ENCODE data around the gene ICE1.
"Not testable (repeated sequence)": the region's sequence is repeated elsewhere in the genome, so short reads cannot be mapped to it uniquely, and the experiment has no call there.

Gene ICE1

GRCh38 chr5:5421961-5422818 lies at the start of gene ICE1:
Gene ICE1 (plus strand): TSS chr5:5422677. CDS start chr5:5422916, 239 bp downstream.
- peak; percentile 76 for DNase-seq (ENCODE audit: low spot score)

GRCh38 chr5:5372930-5373329 lies 49.5 kb upstream of the ICE1 start:
- DNase-seq (ENCODE audit: low spot score) = no peak

- no peak for DNase-seq (ENCODE audit: low spot score)
Observed at GRCh38 chr5:5373351-5373989, 49.0 kb upstream of the ICE1 start.

- DNase-seq (ENCODE audit: low spot score) = no peak
Observed at GRCh38 chr5:5374009-5374715, 48.3 kb upstream of the ICE1 start.

- no peak for DNase-seq (ENCODE audit: low spot score)
Observed at GRCh38 chr5:5377780-5378179, 44.7 kb upstream of the ICE1 start.

- DNase-seq (ENCODE audit: low spot score) = no peak
Observed at GRCh38 chr5:5378531-5378930, 43.9 kb upstream of the ICE1 start.

DNA sequence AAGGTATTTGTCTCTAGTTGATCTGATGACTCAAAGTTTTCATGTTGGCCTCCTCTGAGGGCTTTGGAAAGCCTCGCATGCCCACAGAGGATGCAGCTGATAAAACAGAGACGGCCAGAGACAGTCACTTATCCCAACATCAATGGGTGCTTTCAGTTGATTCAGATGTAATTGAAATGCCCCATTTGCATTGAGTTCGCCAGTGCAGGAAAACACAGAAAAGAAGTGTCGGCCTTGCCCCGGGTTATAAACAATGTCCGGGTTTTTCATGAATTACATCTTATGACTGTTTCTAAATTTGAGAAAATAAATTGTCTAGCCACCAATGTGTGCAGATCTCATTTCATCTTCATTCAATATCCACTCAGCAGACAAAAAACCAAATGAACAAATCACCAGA lies 42.2 kb upstream of the ICE1 start:
- DNase-seq (ENCODE audit: low spot score) = no peak

- no peak for DNase-seq (ENCODE audit: low spot score)
Observed at GRCh38 chr5:5381310-5381913, 41.1 kb upstream of the ICE1 start.

DNA sequence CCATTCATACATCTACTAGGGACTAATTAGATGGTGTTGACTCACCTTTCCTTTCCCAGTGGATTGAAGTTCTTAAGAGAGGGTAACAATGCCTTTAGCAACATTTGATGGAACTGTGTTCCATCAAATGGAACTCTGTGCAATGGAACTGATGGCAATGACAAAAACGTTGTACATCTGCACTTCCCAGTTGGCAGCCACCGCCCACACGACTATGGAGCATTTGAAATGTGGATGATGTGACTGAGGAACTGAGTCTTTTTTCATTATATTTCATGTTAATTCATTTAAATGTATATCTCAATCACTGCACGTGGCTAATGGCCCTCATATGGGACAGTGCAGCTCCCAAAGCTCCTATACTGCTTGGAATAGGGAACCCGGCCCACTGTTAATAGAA lies 39.0 kb upstream of the ICE1 start:
- DNase-seq (ENCODE audit: low spot score) = no peak

- DNase-seq (ENCODE audit: low spot score) = no peak
Observed at GRCh38 chr5:5384660-5385330, 37.7 kb upstream of the ICE1 start.

- DNase-seq (ENCODE audit: low spot score) = no peak
Observed at GRCh38 chr5:5385331-5385662, 37.2 kb upstream of the ICE1 start.

- no peak for DNase-seq (ENCODE audit: low spot score)
Observed at GRCh38 chr5:5386329-5386728, 36.1 kb upstream of the ICE1 start.

DNA sequence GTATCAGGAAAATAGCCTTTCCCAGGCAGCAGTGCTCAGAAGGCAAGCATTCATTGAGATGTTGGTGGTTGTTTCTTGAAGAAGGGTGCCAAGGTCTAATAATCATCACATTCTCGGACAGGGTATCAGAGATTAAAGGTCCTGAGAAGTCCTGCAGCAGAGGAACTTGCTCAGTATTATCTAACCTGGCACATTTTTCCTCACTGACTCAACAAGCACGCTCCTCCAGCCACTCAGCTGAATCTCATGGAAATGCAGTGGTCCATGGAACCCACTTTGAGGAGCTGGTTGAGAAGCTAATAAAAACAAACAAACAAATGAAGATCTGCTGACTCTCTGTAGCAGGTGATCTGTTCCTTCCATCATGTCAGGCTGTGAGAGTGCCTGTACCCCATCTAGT lies 35.3 kb upstream of the ICE1 start:
- no peak for DNase-seq (ENCODE audit: low spot score)

DNA sequence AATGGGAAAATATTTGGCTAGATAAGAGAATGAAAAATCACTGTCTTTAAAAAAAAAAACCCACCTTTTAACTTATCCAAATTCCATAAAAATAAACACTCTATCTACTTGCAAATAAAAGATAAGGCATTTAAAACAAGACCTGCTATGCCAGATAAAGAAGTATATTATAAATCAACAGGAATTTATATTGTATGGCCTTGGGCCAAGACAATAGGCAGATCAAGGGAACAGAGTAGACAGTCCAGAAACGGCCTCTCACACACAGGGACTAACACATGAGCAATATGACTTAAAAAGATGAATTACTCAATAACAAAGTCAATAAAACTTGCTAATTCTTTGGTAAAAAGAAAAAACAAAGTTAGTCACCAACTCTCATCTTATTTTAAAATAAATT lies 34.7 kb upstream of the ICE1 start:
- no peak for DNase-seq (ENCODE audit: low spot score)

- not testable (repeated sequence) for DNase-seq (ENCODE audit: low spot score)
Observed at GRCh38 chr5:5390121-5390869, 32.2 kb upstream of the ICE1 start.

- DNase-seq (ENCODE audit: low spot score) = not testable (repeated sequence)
Observed at GRCh38 chr5:5392504-5392903, 30.0 kb upstream of the ICE1 start.

- DNase-seq (ENCODE audit: low spot score) = not testable (repeated sequence)
Observed at GRCh38 chr5:5394384-5394986, 28.0 kb upstream of the ICE1 start.

- DNase-seq (ENCODE audit: low spot score) = not testable (repeated sequence)
Observed at GRCh38 chr5:5395093-5395492, 27.4 kb upstream of the ICE1 start.

GRCh38 chr5:5398071-5398470 lies 24.4 kb upstream of the ICE1 start:
- no peak for DNase-seq (ENCODE audit: low spot score)

DNA sequence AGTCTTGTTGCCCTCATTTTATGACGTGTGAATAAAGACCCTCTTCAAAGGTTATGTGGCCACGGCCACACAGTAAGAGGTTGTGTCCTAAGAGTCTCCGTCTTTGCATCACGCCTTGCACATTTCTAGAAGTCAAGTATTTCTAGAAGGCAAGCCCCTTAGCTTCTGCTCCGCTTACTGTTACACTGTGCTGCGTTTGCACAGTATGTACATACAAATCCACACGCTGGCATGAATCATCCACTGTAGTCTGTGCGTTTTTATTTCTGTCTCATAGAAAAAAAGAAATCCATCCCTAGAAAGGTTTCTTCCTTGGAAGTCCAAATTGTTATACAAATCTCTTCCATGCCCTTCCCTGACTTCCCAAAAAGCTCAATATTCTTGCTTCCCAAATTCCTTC lies 21.4 kb upstream of the ICE1 start:
- no peak for DNase-seq (ENCODE audit: low spot score)

DNA sequence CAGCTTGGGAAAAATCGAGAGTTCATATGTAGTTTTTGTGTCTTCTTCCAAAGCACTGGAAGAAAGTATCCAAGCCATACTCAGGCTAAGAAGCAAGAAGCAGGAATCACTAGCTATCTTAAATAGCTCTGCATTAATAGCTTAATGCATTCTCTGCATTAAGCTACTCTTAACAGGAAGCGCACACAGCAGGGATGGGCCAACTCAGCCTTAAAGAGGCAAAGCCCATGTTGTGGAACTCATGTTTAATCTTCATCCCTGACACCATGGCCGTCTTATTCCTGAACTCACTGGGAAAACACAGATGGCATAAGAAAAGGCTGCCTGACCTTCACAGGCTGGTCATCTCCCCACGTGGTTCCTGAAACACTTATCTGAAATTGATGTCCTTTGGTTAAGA lies 18.7 kb upstream of the ICE1 start:
- DNase-seq (ENCODE audit: low spot score) = no peak
